NB4 (cell line): ENCODE data around the gene VTCN1.

Source experiments
- CTCF ChIP-seq: IDR thresholded peaks from one replicate; pipeline ENCODE4 v1.5.1; 2012; ENCODE audit warnings: low read depth, low read length
- POLR2A ChIP-seq: IDR thresholded peaks from 2 replicates; pipeline ENCODE4 v1.6.1; 2011; ENCODE audit warnings: mild to moderate bottlenecking; ENCODE audit not compliant: insufficient read length; ENCODE audit errors: extremely low read depth

- TF ChIP-seq CTCF = no peak
- TF ChIP-seq POLR2A = no peak
These were observed 33.6 kb upstream of the VTCN1 start for GRCh38 chr1:117244306-117244705.
